Measurements from ENCODE around the gene COA1. TPM values are rescaled to one million over a fixed set of nuclear protein-coding genes. Genes with fewer than 3 reads are reported as not detected.

COA1 gene
- total and polyA plus RNA-seq, 2 donors (not counting 1 experiment from before 2014, with no cell fraction given): 28.7 to 72.7 TPM

- ATAC-seq (ENCODE audit: low read depth) (no peak), DNase-seq (no peak)
- H4K20me1 ChIP-seq (ENCODE audit: control insufficient read depth, insufficient read depth, low read length, poor library complexity, severe bottlenecking): no peaks in the 10 kb centered on the region
- peak overlapping the region; percentile 95 for H2AFZ ChIP-seq (ENCODE audit: insufficient read depth, low read depth, low read length, poor library complexity, severe bottlenecking)
- peak overlapping the region; percentile 73 to 88 (median 84) for H3K4me3 ChIP-seq (ENCODE audit: control extremely low read depth in 1 of 5, extremely low read depth in 1 of 5, insufficient read depth in 1 of 5, low read depth in 2 of 5, low read length in 4 of 5)
- peaks cover 12 to 13% of the 10 kb centered on the region in 2 donors for H3K4me1 ChIP-seq (ENCODE audit: control insufficient read depth in 2 of 2, insufficient read depth in 2 of 2, low read length in 2 of 2)
- WGBS (ENCODE audit: insufficient coverage): no CpG with 5 or more reads among the region's 4 CpGs
- H3K27me3 ChIP-seq (replicated peaks in 1 of 4; ENCODE audit: control extremely low read depth in 1 of 4, control insufficient read depth in 3 of 4, insufficient read depth in 4 of 4, low read length in 3 of 4): no peaks in the 10 kb centered on the region
- no peaks in the 10 kb centered on the region for H3K9me3 Mint-ChIP-seq (ENCODE audit: insufficient read depth)
- H3K27ac ChIP-seq (ENCODE audit: low read length in 2 of 2): peak overlapping the region; percentile 40 to 71
- H3K9ac ChIP-seq (ENCODE audit: low read length): peak overlapping the region; percentile 79
- peak overlapping the region; percentile 87 for H3K27ac Mint-ChIP-seq
- CTCF ChIA-PET: interaction anchor here (0.6 to 3.5 kb wide), 10 partner anchors 29 to 789 kb away, joined by 3 to 38 read pairs (median 4); partner anchors contain the start of genes BLVRA and STK17A
- no peaks in the 10 kb centered on the region for H3K27me3 Mint-ChIP-seq
- peaks cover 33% of the 10 kb centered on the region for H3K4me1 Mint-ChIP-seq
- H3K36me3 ChIP-seq (replicated peaks in 1 of 2; ENCODE audit: control extremely low read depth in 1 of 2, control insufficient read depth in 1 of 2, extremely low read depth in 1 of 2, insufficient read depth in 2 of 2, low read length in 1 of 2): no peaks in the 10 kb centered on the region
- H3K4me3 Mint-ChIP-seq: peak overlapping the region; percentile 93
- peaks cover 53% of the 10 kb centered on the region for H3K79me2 ChIP-seq (ENCODE audit: control insufficient read depth, insufficient read depth, low read length)
- peak overlapping the region; percentile 73 for H3K4me2 ChIP-seq (replicated peaks; ENCODE audit: low read depth, low read length, poor library complexity, severe bottlenecking)
- TF ChIP-seq CTCF (IDR thresholded peaks at IDR 0.05) (no peak), EZH2 (IDR thresholded peaks at IDR 0.05; ENCODE audit: borderline replicate concordance, insufficient read depth, low read depth, low read length, poor library complexity, severe bottlenecking) (no peak)
- H3K9me3 ChIP-seq (ENCODE audit: control extremely low read depth in 1 of 3, control insufficient read depth in 2 of 3, insufficient read depth in 1 of 3, low read length in 2 of 3): no peaks in the 10 kb centered on the region
- intact Hi-C loops (cut with micrococcal nuclease): loop anchor here (1.0 to 10.0 kb wide), 7 partner anchors 29 to 797 kb away; partner anchors contain the start of genes BLVRA, MRPL32, MRPS24 and PSMA2
- POLR2A ChIA-PET: interaction anchor here (0.6 to 0.8 kb wide), 4 partner anchors 44 to 762 kb away, joined by 3 to 5 read pairs (median 4); no protein-coding TSS in a partner anchor
These were observed 563 bp upstream of the COA1 start for GRCh38 chr7:43729924-43730248.

- ChIA-PET CTCF (interaction anchor here (1.0 kb wide), 1 partner anchor 145 kb away, joined by 3 read pairs; the partner anchor contains the start of gene STK17A), POLR2A (no interaction called here)
- no peak for TF ChIP-seq CTCF (IDR thresholded peaks at IDR 0.05)
- Histone ChIP-seq H3K27me3 (replicated peaks in 1 of 4; ENCODE audit: control extremely low read depth in 1 of 4, control insufficient read depth in 3 of 4, insufficient read depth in 4 of 4, low read length in 3 of 4) (no peaks in the 10 kb centered on the region), H3K4me1 (ENCODE audit: control insufficient read depth in 2 of 2, insufficient read depth in 2 of 2, low read length in 2 of 2) (peaks cover 12 to 13% of the 10 kb centered on the region in 2 donors), H3K4me3 (ENCODE audit: control extremely low read depth in 1 of 5, extremely low read depth in 1 of 5, insufficient read depth in 1 of 5, low read depth in 2 of 5, low read length in 4 of 5) (no peak overlapping the region), H3K9ac (ENCODE audit: low read length) (no peak overlapping the region), H4K20me1 (ENCODE audit: control insufficient read depth, insufficient read depth, low read length, poor library complexity, severe bottlenecking) (peaks cover 14% of the 10 kb centered on the region), H2AFZ (ENCODE audit: insufficient read depth, low read depth, low read length, poor library complexity, severe bottlenecking) (no peak overlapping the region), H3K36me3 (replicated peaks in 1 of 2; ENCODE audit: control extremely low read depth in 1 of 2, control insufficient read depth in 1 of 2, extremely low read depth in 1 of 2, insufficient read depth in 2 of 2, low read length in 1 of 2) (no peaks in the 10 kb centered on the region), H3K79me2 (ENCODE audit: control insufficient read depth, insufficient read depth, low read length) (peaks cover 77% of the 10 kb centered on the region), H3K27ac (ENCODE audit: low read length in 2 of 2) (no peak overlapping the region), H3K4me2 (replicated peaks; ENCODE audit: low read depth, low read length, poor library complexity, severe bottlenecking) (no peak overlapping the region), H3K9me3 (ENCODE audit: control extremely low read depth in 1 of 3, control insufficient read depth in 2 of 3, insufficient read depth in 1 of 3, low read length in 2 of 3) (no peaks in the 10 kb centered on the region)
- Mint-ChIP-seq H3K27ac (no peak overlapping the region), H3K27me3 (no peaks in the 10 kb centered on the region), H3K4me1 (peaks cover 39% of the 10 kb centered on the region), H3K9me3 (ENCODE audit: insufficient read depth) (no peaks in the 10 kb centered on the region), H3K4me3 (peak overlapping the region; percentile 20)
- intact Hi-C loops (cut with micrococcal nuclease): loop anchor here (10.0 kb wide), 2 partner anchors 273 to 303 kb away; no protein-coding TSS in a partner anchor
- no CpG with 5 or more reads among the region's 1 CpG for WGBS (ENCODE audit: insufficient coverage)
- ATAC-seq (ENCODE audit: low read depth): no peak
- DNase-seq: no peak
These were observed 1.8 kb downstream of the COA1 start for GRCh38 chr7:43727494-43727893.
